IPS DF 6.9 (cell line): ENCODE results near the gene UNC5C.

Experiments
- DNase-seq: peaks from one replicate; pipeline ENCODE4 v3.0.0-alpha.2; 2013; ENCODE audit warnings: low read depth, low spot score
- H3K27ac ChIP-seq: one replicate; pipeline ENCODE4 v1.5.1; 2013; ENCODE audit warnings: low read length, control low read depth
- H3K27me3 ChIP-seq: 2 replicates; pipeline ENCODE4 v1.6.1; 2013; ENCODE audit warnings: mild to moderate bottlenecking, low read length; ENCODE audit not compliant: control insufficient read depth, insufficient read depth
- H3K36me3 ChIP-seq: 2 replicates; pipeline ENCODE4 v1.6.1; 2013; ENCODE audit warnings: low read length; ENCODE audit not compliant: control insufficient read depth, insufficient read depth
- H3K4me1 ChIP-seq: 2 replicates; pipeline ENCODE4 v1.6.1; 2013; ENCODE audit warnings: low read length; ENCODE audit not compliant: control insufficient read depth, insufficient read depth
- H3K4me3 ChIP-seq: 2 replicates; pipeline ENCODE4 v1.5.1; 2013; ENCODE audit warnings: mild to moderate bottlenecking, low read length
- H3K9me3 ChIP-seq: 2 replicates; pipeline ENCODE4 v1.6.1; 2013; ENCODE audit warnings: low read length, inconsistent platforms; ENCODE audit not compliant: control insufficient read depth, insufficient read depth
- WGBS: extraction: QIAGEN DNeasy Blood & Tissue Kit; methylation state at CpG from one replicate; pipeline ENCODE4 v1.1.7; 2013; ENCODE audit warnings: mixed read lengths, missing lambda C conversion rate; ENCODE audit not compliant: insufficient read length, insufficient coverage; 5-methylcytosine and 5-hydroxymethylcytosine counted together

The UNC5C gene

DNA sequence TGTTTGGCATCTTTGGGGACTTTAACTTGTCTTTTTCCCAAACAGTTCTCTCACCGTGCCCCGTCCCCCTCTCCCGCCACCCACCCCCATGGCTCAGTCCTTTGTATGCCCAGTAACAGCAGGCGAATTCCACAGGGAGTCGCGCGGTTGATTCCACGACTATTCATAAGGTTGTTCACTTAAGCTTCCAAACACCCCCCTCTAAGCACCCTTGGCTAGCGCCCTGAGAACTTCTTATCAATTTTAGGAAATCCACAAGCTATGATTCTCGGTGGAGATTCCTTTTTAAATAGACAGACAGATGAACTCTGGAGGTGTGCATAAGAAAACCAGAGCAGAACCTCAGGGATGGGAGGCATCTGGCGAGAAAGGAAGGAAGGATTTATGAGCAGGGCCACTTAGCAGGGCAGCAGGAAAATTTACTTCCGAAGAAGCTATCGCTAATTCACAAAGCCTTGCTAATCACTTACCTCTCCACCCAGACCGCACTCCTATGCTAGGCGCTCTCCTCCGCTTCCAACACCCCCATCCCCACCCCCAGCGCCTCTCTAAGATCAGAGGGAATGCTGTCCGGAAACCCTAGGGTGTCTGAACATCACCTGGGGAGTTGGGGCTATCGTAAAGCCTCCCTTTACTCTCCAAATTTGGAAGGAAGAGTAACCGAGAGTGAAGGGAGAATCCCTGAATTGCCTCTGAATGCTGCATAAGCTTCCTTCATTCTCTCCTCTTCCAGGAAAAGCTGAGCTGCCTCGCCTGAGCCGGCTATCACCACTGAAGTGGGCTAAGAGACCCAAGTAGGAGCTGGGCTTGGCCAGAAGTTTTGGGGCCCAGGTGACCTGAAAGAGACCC lies 1.7 kb downstream of the UNC5C start:
- H3K4me1 ChIP-seq, result no peaks in the 10 kb centered on the region
- no CpG with 5 or more reads among the region's 22 CpGs for WGBS
- H3K27ac ChIP-seq, result no peak overlapping the region

GRCh38 chr4:95546221-95546620 lies 2.6 kb downstream of the UNC5C start:
- Histone ChIP-seq H3K27me3 (peaks cover 24% of the 10 kb centered on the region; the same call in 1 of the 2 replicates), H3K36me3 (no peaks in the 10 kb centered on the region), H3K4me3 (no peak overlapping the region), H3K4me1 (no peaks in the 10 kb centered on the region), H3K27ac (no peak overlapping the region), H3K9me3 (no peaks in the 10 kb centered on the region)
- WGBS, result no CpG with 5 or more reads among the region's 3 CpGs
- DNase-seq, result no peak

More for the DNA sequence above, 1.7 kb downstream of the UNC5C start:
- Histone ChIP-seq H3K27me3 (peaks cover 24% of the 10 kb centered on the region; the same call in 1 of the 2 replicates), H3K9me3 (no peaks in the 10 kb centered on the region), H3K36me3 (no peaks in the 10 kb centered on the region), H3K4me3 (peak overlapping the region; percentile 47; the same call in 1 of the 2 replicates)
- DNase-seq, result no peak

DNA sequence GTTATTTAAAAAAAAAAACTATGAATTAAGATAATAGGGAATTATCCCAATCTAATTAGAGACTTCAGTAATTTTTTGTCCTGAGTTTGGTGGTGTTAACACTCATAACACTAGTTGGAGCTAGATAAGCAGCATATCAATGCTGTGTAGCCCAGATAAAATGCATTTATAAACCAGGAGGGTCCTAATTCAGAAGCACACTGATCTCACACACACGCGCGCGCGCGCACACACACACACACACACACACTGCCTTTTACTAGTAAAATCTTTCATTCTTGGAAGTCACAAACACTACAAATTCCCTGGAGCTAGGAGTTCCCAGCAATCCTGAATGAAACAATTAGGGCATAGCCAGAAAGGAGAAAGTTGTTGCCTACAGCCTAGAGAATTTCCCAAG lies 3.2 kb downstream of the UNC5C start:
- Histone ChIP-seq H3K27me3 (peaks cover 22% of the 10 kb centered on the region; the same call in 1 of the 2 replicates), H3K9me3 (no peaks in the 10 kb centered on the region), H3K4me3 (no peak overlapping the region), H3K36me3 (no peaks in the 10 kb centered on the region), H3K4me1 (no peaks in the 10 kb centered on the region), H3K27ac (no peak overlapping the region)
- WGBS, result no CpG with 5 or more reads among the region's 6 CpGs
- DNase-seq, result no peak

GRCh38 chr4:95544113-95545103 lies 4.4 kb downstream of the UNC5C start:
- no peak overlapping the region for H3K4me3 ChIP-seq
- H3K36me3 ChIP-seq, result no peaks in the 10 kb centered on the region
- peaks cover 14% of the 10 kb centered on the region; the same call in 1 of the 2 replicates for H3K27me3 ChIP-seq
- H3K4me1 ChIP-seq, result no peaks in the 10 kb centered on the region
- WGBS, result no CpG with 5 or more reads among the region's 8 CpGs
- H3K9me3 ChIP-seq, result no peaks in the 10 kb centered on the region
- no peak overlapping the region for H3K27ac ChIP-seq
- no peak for DNase-seq

GRCh38 chr4:95541889-95542607 lies 6.7 kb downstream of the UNC5C start:
- no CpG with 5 or more reads among the region's 4 CpGs for WGBS
- no peak for DNase-seq
- no peak overlapping the region for H3K4me3 ChIP-seq
- no peak overlapping the region for H3K27ac ChIP-seq
- no peaks in the 10 kb centered on the region for H3K9me3 ChIP-seq
- no peaks in the 10 kb centered on the region for H3K36me3 ChIP-seq
- peaks cover 6% of the 10 kb centered on the region; the same call in 1 of the 2 replicates for H3K27me3 ChIP-seq
- no peaks in the 10 kb centered on the region for H3K4me1 ChIP-seq

- no peak overlapping the region for H3K27ac ChIP-seq
- DNase-seq, result no peak
- H3K4me1 ChIP-seq, result no peaks in the 10 kb centered on the region
- H3K36me3 ChIP-seq, result no peaks in the 10 kb centered on the region
- H3K9me3 ChIP-seq, result no peaks in the 10 kb centered on the region
- peaks cover under 1% of the 10 kb centered on the region; the same call in 1 of the 2 replicates for H3K27me3 ChIP-seq
- WGBS, result no CpG with 5 or more reads among the region's 3 CpGs
- H3K4me3 ChIP-seq, result no peak overlapping the region
These were observed 7.7 kb downstream of the UNC5C start for GRCh38 chr4:95541094-95541493.

DNA sequence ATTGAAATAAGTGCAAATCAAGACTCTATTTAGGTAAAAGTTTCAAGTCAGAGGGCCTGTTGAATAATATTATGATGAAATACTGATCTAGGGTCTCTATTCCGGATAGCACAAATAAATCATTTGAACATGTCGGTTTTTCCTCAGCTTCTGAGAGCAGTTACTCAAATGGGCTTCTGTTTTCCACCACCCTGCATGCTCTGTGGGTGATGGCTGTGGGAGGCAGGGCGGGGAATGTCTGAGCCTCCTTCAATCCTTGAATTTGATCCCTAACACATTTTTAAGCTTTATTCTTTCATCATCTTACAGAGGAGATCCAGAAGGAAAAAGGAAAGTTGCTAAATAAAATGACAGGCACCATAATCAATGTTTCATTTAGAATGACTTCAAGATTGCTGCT lies 8.5 kb downstream of the UNC5C start:
- H3K27ac ChIP-seq, result no peak overlapping the region
- no CpG with 5 or more reads among the region's 3 CpGs for WGBS
- H3K4me1 ChIP-seq, result no peaks in the 10 kb centered on the region
- no peaks in the 10 kb centered on the region for H3K9me3 ChIP-seq
- no peak overlapping the region for H3K4me3 ChIP-seq
- H3K36me3 ChIP-seq, result no peaks in the 10 kb centered on the region
- H3K27me3 ChIP-seq, result no peaks in the 10 kb centered on the region
- no peak for DNase-seq

DNA sequence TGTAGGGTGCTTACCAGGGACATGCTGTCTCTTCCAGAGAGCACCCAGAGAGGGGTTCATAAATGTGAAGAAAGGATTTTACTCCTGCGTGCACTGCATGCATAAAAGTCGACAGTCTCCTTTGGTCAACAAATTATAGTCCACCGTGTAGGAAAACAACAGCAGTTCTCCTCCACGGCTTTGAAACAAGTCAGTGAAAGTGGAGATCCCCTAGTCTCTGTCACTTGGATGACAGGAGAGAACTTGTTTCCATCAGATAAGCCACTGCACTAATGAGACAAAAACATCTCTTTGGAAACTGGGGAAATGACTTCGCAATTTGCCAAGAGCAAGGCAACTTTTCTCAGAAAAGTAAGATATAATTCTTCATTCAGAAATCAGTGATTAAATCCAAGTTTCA lies 9.7 kb downstream of the UNC5C start:
- no peak for DNase-seq
- no peaks in the 10 kb centered on the region for H3K27me3 ChIP-seq
- no CpG with 5 or more reads among the region's 5 CpGs for WGBS
- H3K27ac ChIP-seq, result no peak overlapping the region
- no peaks in the 10 kb centered on the region for H3K9me3 ChIP-seq
- H3K36me3 ChIP-seq, result no peaks in the 10 kb centered on the region
- no peaks in the 10 kb centered on the region for H3K4me1 ChIP-seq
- no peak overlapping the region for H3K4me3 ChIP-seq

DNA sequence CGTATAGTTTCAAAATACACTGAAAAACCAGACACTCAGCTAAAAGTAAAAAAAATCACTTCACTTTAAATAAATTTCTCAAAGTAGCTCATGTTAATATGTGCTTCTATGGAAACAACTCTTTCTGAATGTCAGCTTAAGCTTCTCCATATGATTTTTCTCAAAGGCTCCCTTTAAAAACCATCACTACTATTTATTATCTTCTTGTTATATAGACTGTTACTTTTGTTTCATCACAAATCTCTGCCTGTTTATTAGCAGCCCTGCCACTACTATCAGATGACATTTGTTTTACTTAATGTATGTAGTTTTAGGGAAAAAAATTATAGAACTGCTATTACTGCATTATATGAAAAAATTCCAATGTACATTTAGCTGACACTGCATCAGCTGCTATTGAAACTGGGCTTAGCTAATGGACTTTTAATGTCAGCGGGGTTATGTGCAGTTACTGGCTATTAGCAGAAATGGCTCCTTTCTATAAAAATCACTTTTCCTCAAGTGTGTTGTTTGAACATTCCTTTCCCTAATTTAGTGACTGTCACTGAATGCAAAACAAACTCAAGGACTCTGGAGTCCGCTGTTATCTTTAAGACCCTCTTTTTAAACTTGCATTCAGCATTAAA lies 10.8 kb downstream of the UNC5C start:
- no peak overlapping the region for H3K27ac ChIP-seq
- no peak overlapping the region for H3K4me3 ChIP-seq
- H3K36me3 ChIP-seq, result no peaks in the 10 kb centered on the region
- WGBS, result no CpG with 5 or more reads among the region's 3 CpGs
- DNase-seq, result no peak
- H3K27me3 ChIP-seq, result no peaks in the 10 kb centered on the region
- no peaks in the 10 kb centered on the region for H3K4me1 ChIP-seq
- H3K9me3 ChIP-seq, result no peaks in the 10 kb centered on the region
